Gastroesophageal sphincter (tissue), 4 donors: Measurements from ENCODE around the gene ULK1. TPM values are rescaled to one million over a fixed set of nuclear protein-coding genes. Genes with fewer than 3 reads are reported as not detected.

Experiments
- ATAC-seq: fragments of 150-250 bp; one replicate; pipeline ENCODE4 v1.9.1; 2016; ENCODE audit warnings: mild to moderate bottlenecking, moderate library complexity
- H3K27ac ChIP-seq, 4 donors: fragments of 200-600 bp; sonication (generic) in 3 of 4; 1 replicate in 3 of 4; 2 replicates in 1 of 4; pipeline ENCODE4 v1.5.1; 2016 to 2019
- H3K27me3 ChIP-seq: fragments of 200-600 bp; sonication (generic); one replicate; pipeline ENCODE4 v1.5.1; 2019
- H3K36me3 ChIP-seq, 2 donors: fragments of 200-600 bp; sonication (generic); one replicate each; pipeline ENCODE4 v1.5.1; 2019; ENCODE audit warnings: control low read depth in 1 of 2
- H3K4me1 ChIP-seq, 3 donors: fragments of 200-600 bp; sonication (generic); 1 replicate in 2 of 3; 2 replicates in 1 of 3; pipeline ENCODE4 v1.5.1; 2016 to 2019; ENCODE audit warnings: control low read depth in 2 of 3
- H3K4me3 ChIP-seq, 2 donors: fragments of 200-600 bp; sonication (generic); one replicate each; pipeline ENCODE4 v1.5.1; 2019; ENCODE audit warnings: mild to moderate bottlenecking in 1 of 2, moderate library complexity in 1 of 2
- H3K9me3 ChIP-seq, 3 donors: fragments of 200-600 bp; sonication (generic); one replicate each; pipeline ENCODE4 v1.5.1; 2017 to 2019; ENCODE audit warnings: control low read depth in 2 of 3
- CTCF ChIP-seq, 4 experiments: fragments of 200-600 bp in 2 of 4; fragments of 450-650 bp in 2 of 4; sonication (generic) in 1 of 4; IDR thresholded peaks; one replicate each; pipeline ENCODE4 v1.5.1; 2017 to 2019; ENCODE audit warnings: antibody characterized with exemption in 4 of 4, mild to moderate bottlenecking in 2 of 4, moderate library complexity in 2 of 4
- EP300 ChIP-seq: sonication (generic); formaldehyde crosslinking; IDR thresholded peaks from one replicate; pipeline ENCODE4 v1.6.1; 2017; ENCODE audit warnings: antibody characterized with exemption, mild to moderate bottlenecking
- POLR2A ChIP-seq, 2 donors: fragments of 450-650 bp; IDR thresholded peaks; one replicate each; pipeline ENCODE4 v1.6.1; 2017; ENCODE audit warnings: antibody characterized with exemption in 2 of 2, mild to moderate bottlenecking in 2 of 2, moderate library complexity in 1 of 2
- POLR2AphosphoS5 ChIP-seq: sonication (generic); formaldehyde crosslinking; IDR thresholded peaks from one replicate; pipeline ENCODE4 v1.6.1; 2017; ENCODE audit warnings: antibody characterized with exemption
- WGBS, 2 donors: methylation state at CpG; one replicate each; pipeline ENCODE4 v1.1.5; 2018; ENCODE audit warnings: low coverage in 1 of 2; 5-methylcytosine and 5-hydroxymethylcytosine counted together
- total RNA-seq, 4 donors: library from RNA; depleted of rRNA; stranded (reverse); fragments of >200 nt; gene quantifications; one replicate each; pipeline ENCODE4 v1.1.0, GENCODE V29; 2016

ULK1 gene
- total RNA-seq: 10 to 100 TPM; 10.0 to 34.2 (median 21.8) TPM

- H3K27me3 ChIP-seq: no peaks in the 10 kb centered on the region
- H3K4me1 ChIP-seq: peaks cover 0 to 48% (median 13%) of the 10 kb centered on the region in 3 donors
- H3K4me3 ChIP-seq: peak within 1 kb of the TSS; percentile 54 to 89
- TF ChIP-seq CTCF (IDR thresholded peaks at IDR 0.05): no peak
- peak; percentile 82 for TF ChIP-seq POLR2AphosphoS5
- no peak for TF ChIP-seq EP300
- TF ChIP-seq POLR2A (IDR thresholded peaks at IDR 0.05): peak; percentile 92 to 97
- H3K27ac ChIP-seq: peak within 1 kb of the TSS; percentile 94 to 97 (median 96)
- H3K9me3 ChIP-seq: no peaks in the 10 kb centered on the region
- 2% methylated on average over 12 of the region's 64 CpGs; no CpG with 5 or more reads in 1 of the 2 donors for WGBS, 2 donors
- H3K36me3 ChIP-seq: peaks cover 0 to 17% of the 10 kb centered on the region in 2 donors
- peak; percentile 73 for ATAC-seq
Observed at GRCh38 chr12:131894313-131894860, at the start of gene ULK1. Gene ULK1 (plus strand): TSS chr12:131894622. CDS start chr12:131895002, 380 bp downstream.

GRCh38 chr12:131844656-131845055 is 49.8 kb upstream of the ULK1 start:
- 89% methylated on average over 18 of the region's 25 CpGs; no CpG with 5 or more reads in 1 of the 2 donors for WGBS, 2 donors
- peaks cover 0 to 17% of the 10 kb centered on the region in 2 donors for H3K36me3 ChIP-seq
- H3K4me3 ChIP-seq: no peak overlapping the region
- TF ChIP-seq POLR2A (IDR thresholded peaks at IDR 0.05) (no peak), POLR2AphosphoS5 (no peak), CTCF (IDR thresholded peaks at IDR 0.05) (no peak), EP300 (no peak)
- no peaks in the 10 kb centered on the region for H3K9me3 ChIP-seq
- no peaks in the 10 kb centered on the region for H3K27me3 ChIP-seq
- no peak for ATAC-seq
- no peaks in the 10 kb centered on the region for H3K4me1 ChIP-seq
- no peak overlapping the region for H3K27ac ChIP-seq

GRCh38 chr12:131845121-131845520 is 49.3 kb upstream of the ULK1 start:
- Histone ChIP-seq H3K27ac (no peak overlapping the region), H3K27me3 (no peaks in the 10 kb centered on the region), H3K4me1 (no peaks in the 10 kb centered on the region), H3K4me3 (no peak overlapping the region), H3K9me3 (no peaks in the 10 kb centered on the region), H3K36me3 (peaks cover 0 to 17% of the 10 kb centered on the region in 2 donors)
- ATAC-seq: no peak
- WGBS, 2 donors: 60% methylated on average over 1 of the region's 29 CpGs; no CpG with 5 or more reads in 1 of the 2 donors
- TF ChIP-seq CTCF (IDR thresholded peaks at IDR 0.05) (no peak), EP300 (no peak), POLR2A (IDR thresholded peaks at IDR 0.05) (no peak)

GRCh38 chr12:131847456-131847855 is 47.0 kb upstream of the ULK1 start:
- Histone ChIP-seq H3K4me1 (no peaks in the 10 kb centered on the region), H3K27ac (no peak overlapping the region), H3K9me3 (no peaks in the 10 kb centered on the region), H3K4me3 (no peak overlapping the region), H3K27me3 (peaks cover 20% of the 10 kb centered on the region), H3K36me3 (peaks cover 0 to 17% of the 10 kb centered on the region in 2 donors)
- no peak for ATAC-seq
- 78 to 80% methylated on average over 1 to 4 of the region's 10 CpGs for WGBS, 2 donors
- TF ChIP-seq EP300: no peak
- no peak for TF ChIP-seq POLR2A (IDR thresholded peaks at IDR 0.05)
- no peak for TF ChIP-seq POLR2AphosphoS5
- no peak for TF ChIP-seq CTCF (IDR thresholded peaks at IDR 0.05)

GRCh38 chr12:131848753-131849152 is 45.7 kb upstream of the ULK1 start:
- no peak for ATAC-seq
- peaks cover 0 to 17% of the 10 kb centered on the region in 2 donors for H3K36me3 ChIP-seq
- WGBS, 2 donors: 65 to 82% methylated on average over 5 to 8 of the region's 24 CpGs

More at GRCh38 chr12:131848753-131849152, 45.7 kb upstream of the ULK1 start:
- no peaks in the 10 kb centered on the region for H3K4me1 ChIP-seq
- TF ChIP-seq POLR2A (IDR thresholded peaks at IDR 0.05): no peak
- no peak for TF ChIP-seq POLR2AphosphoS5
- no peak for TF ChIP-seq EP300
- TF ChIP-seq CTCF (IDR thresholded peaks at IDR 0.05): no peak
- H3K4me3 ChIP-seq: no peak overlapping the region
- peaks cover 28% of the 10 kb centered on the region for H3K27me3 ChIP-seq
- H3K27ac ChIP-seq: no peak overlapping the region
- H3K9me3 ChIP-seq: no peaks in the 10 kb centered on the region
